GM23338 (cell line): ENCODE data around the gene PCGF3. TPM values are rescaled to one million over a fixed set of nuclear protein-coding genes. Genes with fewer than 3 reads are reported as not detected.

Experiments
- CTCF ChIP-seq, 2 experiments: fragments of 200-600 bp in 1 of 2; sonication (generic) in 1 of 2; conservative IDR thresholded peaks; 2 replicates each; pipeline versions ENCODE4 v1.5.1 to v1.6.1; 2016 to 2017; ENCODE audit warnings: antibody characterized with exemption in 2 of 2, low read depth in 2 of 2, mild to moderate bottlenecking in 2 of 2, moderate library complexity in 1 of 2
- ETS1 ChIP-seq: IDR thresholded peaks from 2 replicates; pipeline ENCODE4 v1.6.1; 2016; ENCODE audit warnings: antibody characterized with exemption
- EZH2 ChIP-seq: fragments of 200-600 bp; sonication (generic); IDR thresholded peaks from one replicate; pipeline ENCODE4 v1.8.0; 2017; ENCODE audit warnings: antibody characterized with exemption, mild to moderate bottlenecking, low read depth; ENCODE audit not compliant: unreplicated experiment
- polyA plus RNA-seq: library from polyadenylated mRNA; unstranded; fragments of >200 nt; fragmentation: Nextera tagmentation; extraction: Ambion mirVana; gene quantifications from 2 replicates; pipeline ENCODE4 v1.2.1, GENCODE V29; 2016
- total RNA-seq: library from RNA; depleted of rRNA; stranded (reverse); fragments of >200 nt; shearing (Covaris generic); gene quantifications from 2 replicates; pipeline ENCODE4 v1.2.3, GENCODE V29; 2014
- TF ChIP-seq, protein P1 (sequence below): fragments of 250-450 bp; sonication (Bioruptor Pico); IDR thresholded peaks from 2 replicates; pipeline ENCODE4 v1.5.0; 2020; ENCODE audit warnings: mild to moderate bottlenecking, moderate library complexity

The PCGF3 gene
- total and polyA plus RNA-seq, 2 experiments from 2014 or later: 33.1 to 49.0 TPM

DNA sequence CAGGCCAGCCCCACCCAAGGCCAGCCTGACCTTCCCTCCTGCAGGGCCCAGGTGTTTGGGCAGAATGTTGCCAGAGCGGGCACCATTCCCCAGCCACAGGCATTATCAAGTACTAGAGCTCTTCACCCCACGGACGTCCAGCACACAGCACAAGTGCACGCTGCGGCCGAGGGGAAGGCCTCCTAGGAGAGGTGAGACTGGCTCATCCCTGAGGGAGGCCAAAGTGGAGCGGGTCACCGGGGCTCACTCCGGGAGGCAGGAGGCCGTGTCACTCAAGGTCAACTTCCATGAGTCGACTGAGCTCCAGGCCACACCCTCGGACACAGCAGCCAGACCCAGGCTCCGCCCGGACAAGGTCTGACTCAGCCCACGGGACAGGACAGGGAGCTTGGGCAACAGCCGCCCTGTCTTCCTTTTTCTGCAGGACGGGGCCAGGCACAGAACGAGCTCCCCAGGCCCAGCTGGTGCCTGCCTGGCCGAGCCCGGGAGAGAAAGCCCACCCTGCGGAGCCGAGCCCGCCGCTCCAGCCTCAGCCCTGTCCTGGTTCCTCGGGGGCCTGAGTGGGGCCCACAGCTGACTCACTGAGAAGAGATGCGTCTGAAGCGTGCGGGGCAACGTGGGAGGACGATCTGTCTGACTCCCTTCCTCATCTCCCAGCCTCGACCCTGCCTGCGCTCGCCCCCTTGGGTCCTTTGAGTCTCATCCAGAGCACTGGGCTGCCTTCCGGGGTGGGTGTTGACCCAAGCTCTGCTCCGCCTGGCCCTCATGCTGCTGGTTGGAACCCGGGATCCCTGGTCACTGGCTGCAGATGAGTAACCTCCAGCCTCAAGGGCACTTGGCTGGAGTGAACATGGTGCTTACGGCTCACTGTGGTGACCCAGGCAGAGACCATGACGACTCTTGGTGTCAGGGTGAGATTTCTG lies 18.3 kb upstream of the PCGF3 start (continued):
- TF ChIP-seq ETS1: no peak
- TF ChIP-seq CTCF (conservative IDR thresholded peaks at IDR 0.05; ENCODE audit: low read depth in 2 of 2): no peak
- no peak for TF ChIP-seq EZH2
- TF ChIP-seq, protein P1, sequence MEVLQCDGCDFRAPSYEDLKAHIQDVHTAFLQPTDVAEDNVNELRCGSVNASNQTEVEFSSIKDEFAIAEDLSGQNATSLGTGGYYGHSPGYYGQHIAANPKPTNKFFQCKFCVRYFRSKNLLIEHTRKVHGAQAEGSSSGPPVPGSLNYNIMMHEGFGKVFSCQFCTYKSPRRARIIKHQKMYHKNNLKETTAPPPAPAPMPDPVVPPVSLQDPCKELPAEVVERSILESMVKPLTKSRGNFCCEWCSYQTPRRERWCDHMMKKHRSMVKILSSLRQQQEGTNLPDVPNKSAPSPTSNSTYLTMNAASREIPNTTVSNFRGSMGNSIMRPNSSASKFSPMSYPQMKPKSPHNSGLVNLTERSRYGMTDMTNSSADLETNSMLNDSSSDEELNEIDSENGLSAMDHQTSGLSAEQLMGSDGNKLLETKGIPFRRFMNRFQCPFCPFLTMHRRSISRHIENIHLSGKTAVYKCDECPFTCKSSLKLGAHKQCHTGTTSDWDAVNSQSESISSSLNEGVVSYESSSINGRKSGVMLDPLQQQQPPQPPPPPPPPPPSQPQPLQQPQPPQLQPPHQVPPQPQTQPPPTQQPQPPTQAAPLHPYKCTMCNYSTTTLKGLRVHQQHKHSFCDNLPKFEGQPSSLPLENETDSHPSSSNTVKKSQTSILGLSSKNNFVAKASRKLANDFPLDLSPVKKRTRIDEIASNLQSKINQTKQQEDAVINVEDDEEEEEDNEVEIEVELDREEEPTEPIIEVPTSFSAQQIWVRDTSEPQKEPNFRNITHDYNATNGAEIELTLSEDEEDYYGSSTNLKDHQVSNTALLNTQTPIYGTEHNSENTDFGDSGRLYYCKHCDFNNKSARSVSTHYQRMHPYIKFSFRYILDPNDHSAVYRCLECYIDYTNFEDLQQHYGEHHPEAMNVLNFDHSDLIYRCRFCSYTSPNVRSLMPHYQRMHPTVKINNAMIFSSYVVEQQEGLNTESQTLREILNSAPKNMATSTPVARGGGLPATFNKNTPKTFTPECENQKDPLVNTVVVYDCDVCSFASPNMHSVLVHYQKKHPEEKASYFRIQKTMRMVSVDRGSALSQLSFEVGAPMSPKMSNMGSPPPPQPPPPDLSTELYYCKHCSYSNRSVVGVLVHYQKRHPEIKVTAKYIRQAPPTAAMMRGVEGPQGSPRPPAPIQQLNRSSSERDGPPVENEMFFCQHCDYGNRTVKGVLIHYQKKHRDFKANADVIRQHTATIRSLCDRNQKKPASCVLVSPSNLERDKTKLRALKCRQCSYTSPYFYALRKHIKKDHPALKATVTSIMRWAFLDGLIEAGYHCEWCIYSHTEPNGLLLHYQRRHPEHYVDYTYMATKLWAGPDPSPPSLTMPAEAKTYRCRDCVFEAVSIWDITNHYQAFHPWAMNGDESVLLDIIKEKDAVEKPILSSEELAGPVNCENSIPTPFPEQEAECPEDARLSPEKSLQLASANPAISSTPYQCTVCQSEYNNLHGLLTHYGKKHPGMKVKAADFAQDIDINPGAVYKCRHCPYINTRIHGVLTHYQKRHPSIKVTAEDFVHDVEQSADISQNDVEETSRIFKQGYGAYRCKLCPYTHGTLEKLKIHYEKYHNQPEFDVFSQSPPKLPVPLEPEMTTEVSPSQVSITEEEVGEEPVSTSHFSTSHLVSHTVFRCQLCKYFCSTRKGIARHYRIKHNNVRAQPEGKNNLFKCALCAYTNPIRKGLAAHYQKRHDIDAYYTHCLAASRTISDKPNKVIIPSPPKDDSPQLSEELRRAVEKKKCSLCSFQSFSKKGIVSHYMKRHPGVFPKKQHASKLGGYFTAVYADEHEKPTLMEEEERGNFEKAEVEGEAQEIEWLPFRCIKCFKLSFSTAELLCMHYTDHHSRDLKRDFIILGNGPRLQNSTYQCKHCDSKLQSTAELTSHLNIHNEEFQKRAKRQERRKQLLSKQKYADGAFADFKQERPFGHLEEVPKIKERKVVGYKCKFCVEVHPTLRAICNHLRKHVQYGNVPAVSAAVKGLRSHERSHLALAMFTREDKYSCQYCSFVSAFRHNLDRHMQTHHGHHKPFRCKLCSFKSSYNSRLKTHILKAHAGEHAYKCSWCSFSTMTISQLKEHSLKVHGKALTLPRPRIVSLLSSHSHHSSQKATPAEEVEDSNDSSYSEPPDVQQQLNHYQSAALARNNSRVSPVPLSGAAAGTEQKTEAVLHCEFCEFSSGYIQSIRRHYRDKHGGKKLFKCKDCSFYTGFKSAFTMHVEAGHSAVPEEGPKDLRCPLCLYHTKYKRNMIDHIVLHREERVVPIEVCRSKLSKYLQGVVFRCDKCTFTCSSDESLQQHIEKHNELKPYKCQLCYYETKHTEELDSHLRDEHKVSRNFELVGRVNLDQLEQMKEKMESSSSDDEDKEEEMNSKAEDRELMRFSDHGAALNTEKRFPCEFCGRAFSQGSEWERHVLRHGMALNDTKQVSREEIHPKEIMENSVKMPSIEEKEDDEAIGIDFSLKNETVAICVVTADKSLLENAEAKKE: no peak
